ENCODE data around the gene LIN9.
"Not testable (repeated sequence)": the region's sequence is repeated elsewhere in the genome, so short reads cannot be mapped to it uniquely, and the experiment has no call there.

The LIN9 gene, protein sequence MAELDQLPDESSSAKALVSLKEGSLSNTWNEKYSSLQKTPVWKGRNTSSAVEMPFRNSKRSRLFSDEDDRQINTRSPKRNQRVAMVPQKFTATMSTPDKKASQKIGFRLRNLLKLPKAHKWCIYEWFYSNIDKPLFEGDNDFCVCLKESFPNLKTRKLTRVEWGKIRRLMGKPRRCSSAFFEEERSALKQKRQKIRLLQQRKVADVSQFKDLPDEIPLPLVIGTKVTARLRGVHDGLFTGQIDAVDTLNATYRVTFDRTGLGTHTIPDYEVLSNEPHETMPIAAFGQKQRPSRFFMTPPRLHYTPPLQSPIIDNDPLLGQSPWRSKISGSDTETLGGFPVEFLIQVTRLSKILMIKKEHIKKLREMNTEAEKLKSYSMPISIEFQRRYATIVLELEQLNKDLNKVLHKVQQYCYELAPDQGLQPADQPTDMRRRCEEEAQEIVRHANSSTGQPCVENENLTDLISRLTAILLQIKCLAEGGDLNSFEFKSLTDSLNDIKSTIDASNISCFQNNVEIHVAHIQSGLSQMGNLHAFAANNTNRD

DNA sequence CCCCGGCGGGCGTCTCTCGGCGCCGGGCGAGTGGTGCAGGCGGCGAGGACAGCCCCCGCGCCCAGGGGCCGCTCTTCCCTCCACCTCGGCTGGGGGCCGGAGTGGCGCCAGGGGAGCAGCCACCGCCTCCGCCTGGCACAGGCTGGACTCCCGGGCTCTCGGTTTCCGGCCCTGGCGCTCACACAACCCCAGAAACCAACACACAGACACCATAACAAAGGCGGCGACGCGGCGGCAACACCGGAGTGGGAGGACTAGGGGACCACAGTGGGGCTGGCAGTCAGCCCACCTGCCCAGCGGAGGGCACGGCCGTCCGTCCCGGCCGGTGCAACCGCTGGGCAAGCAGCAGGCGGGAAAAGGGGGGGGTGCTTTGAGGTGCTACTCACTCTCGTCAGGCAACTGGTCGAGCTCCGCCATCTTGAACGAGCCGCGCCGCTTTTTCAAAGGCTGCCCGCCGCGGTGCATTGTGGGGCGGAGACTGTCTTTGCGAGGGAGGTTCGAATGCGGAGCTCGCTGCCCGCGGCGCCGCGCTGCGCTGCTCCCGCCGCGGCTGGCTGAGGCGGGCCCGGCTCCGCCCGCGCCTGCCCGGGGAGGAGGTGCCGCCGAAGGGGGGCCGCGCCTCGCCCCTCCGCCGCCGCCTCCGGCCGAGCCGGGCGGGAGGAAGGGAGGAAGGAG, at the start of gene LIN9:
Gene LIN9, minus strand, starts transcription at position 442 of the 675 bp plus-strand sequence. Its CDS starts 25 bp downstream, at position 417.
- DNase-seq = peak; percentile 80 to 90 (median 86)

DNA sequence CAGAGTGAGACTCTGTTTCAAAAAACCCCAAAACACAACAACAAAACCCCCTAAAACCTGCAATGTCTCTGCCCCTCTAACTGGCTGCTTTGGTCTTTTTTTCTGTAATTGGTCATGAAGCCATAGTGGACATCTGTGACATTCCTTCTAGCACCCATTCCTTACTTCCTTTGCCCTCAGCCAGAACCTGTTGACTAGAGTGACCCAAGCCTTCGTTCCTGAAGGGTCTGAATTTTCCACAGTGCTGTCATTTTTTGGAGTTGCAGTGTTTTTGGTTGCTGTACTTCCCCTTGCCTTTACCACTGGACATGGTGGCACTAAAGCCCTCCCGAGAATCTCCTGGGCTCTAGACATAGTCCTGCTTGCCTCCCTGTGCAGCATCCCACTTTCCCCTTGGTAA, 48.5 kb upstream of the LIN9 start:
- DNase-seq = no peak

DNA sequence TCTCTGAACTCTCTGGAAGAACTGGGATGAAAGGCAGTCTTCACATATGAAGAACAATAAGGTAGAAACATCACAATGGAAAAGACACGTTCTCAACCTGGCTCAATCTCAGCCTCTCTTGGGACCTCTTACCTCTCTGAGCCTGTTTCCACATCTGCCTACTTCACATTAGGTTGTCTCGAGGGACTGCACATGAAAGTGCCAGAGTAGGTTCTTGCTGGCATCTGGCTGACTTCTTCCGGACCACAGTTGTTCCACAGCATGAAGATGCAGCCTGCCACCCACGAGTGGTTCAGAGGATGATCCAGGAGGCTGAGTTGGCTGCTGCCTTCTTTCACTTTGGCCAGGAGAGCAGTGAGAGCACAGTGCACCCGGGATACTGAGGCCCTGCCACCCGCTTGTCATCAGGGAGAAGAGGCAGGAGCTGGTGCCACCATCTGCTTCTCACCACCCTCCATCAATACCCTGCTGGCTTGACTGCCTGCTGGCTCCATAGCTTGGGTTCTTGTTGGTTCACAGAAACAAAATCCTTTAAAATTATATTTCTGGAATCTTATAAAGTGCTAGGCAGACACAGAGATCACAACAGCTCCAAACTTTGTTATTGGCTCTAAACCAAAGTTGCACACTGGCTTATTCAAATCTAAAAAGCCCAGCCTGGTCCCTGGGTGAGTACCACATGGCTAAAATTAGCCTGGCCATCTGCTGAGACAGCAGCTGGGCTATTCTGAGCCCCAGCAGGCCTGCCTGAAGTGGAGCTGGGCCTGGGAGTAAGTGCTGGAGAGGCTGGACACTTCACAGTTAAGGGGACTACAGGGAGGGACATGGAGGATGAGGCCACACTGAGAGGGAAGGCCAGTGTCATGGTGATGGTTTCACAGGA, 46.9 kb upstream of the LIN9 start:
- no peak for DNase-seq

DNA sequence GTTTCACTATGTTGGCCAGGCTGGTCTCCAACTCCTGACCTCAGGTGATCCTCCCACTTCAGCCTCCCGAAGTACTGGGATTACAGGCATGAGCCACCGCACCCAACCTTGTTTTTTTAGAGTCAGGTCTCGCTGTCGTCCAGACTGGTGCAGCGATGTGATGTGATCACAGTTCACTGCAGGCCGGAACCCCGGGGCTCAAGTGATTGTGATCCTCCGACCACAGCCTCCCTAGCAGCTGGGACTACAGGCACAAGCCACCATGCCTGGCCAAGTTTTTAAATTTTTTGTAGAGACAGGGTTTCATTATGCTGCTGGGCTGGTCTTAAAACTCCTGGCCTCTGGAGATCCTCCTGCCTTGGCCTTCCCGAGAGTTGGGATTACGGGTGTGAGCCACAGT, 46.1 kb upstream of the LIN9 start:
- no peak for DNase-seq

DNA sequence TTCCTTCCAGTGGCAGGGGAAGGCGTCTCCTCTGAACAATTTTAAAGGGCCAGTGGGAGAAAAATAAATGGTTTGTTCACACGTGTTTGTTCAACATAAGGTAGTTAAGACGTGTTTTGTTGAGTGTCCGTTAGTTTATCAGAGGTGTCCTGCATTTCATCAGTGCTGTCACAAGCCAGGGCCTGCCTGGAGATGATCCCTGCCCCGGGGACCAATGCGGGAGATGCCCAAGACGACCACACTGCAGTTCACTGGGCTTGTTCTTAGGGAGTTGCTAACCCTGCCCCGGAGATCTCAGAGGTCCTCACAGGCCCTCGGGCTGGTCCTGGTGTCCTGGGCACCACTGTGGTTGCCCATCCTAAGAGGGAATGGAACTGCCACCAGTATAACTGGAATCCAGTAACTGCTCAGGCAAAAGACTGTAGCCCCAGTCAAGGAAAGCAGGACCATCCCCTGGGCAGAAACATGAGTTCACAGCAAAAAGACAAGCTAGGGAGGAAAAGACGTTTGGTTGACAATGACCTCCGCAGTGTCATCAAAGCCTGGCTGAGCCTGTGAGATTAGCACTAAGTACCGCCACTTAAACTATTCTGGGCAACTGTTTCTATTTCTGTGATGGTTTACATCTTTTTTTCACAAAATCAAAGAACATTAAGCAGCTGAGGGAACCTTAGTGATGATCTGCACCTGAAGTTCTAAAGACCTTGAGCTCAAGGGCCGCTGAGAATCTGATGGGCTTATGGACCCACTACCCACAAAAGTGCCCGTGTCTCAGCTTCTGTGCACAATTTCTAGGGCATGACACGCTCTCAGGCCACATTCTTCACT, 44.9 kb upstream of the LIN9 start:
- no peak for DNase-seq

DNA sequence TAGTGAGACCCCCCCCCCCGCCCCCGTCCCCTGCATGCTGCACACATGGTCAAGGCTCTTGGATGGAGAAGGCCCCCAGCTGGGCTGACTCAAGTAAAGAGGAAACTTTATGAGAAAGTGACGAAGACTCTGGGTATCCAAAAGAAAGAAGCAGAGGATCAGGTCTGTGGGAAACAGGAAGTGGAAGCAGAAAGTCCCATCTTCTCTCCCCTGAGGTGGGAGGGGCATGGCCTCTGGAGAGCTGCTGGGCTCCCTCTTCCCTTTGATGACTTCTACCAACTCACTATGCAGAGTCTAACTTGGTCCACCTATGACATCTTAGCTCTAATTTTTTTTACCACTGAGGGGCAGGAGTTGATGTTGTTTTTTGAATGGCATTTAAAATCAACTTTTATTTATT, 42.7 kb upstream of the LIN9 start:
- no peak for DNase-seq

DNA sequence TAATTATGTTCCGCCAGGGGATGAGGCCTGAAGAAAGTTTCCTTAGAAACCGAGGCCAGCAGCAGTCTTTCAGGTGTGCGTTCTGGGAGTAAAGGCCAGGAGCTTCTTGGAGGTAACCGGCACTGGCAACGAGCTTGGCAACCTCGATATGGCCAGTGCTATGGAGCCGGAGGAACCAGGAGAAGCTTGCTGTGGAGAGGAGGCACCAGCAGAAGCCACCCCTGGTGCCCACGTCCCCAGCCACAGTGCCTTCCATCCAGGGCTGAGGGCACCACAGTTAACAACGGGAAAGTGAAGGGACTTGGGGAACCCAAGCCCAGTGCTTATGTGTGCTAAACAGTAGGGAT, 41.5 kb upstream of the LIN9 start:
- no peak for DNase-seq

DNA sequence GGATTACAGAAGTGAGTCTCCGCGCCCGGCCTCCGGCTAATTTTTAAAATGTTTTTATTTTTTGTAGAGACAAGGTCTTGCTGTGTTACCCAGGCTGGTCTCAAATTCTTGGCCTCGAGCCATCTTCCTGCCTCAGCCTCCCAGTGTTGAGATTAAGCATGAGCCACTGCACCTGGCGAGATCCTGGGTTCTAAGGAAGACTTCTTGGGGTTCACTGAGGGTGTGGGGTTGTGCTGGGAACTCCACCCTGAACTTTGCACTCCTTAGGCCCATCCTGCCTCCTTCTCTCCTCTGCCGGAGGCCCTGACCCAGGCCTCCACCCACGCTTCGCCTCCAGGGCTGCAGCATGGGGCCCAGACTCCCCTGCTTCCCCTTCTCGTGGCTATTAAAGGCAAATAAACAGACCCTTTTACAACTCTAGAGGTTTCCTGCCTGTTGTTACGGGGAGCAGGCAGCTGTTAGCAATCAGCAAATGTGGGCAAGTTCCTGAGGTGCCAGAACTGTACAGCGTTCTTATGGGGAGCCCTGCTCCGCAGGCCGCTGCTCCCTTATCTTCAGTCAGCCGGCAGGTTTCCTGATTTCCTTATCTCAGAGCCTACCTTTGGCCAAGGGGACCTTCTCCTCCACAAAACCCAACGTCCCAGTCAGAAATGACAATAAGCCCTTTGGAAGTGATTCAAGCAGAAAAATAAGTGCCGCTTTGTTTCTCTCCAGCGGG, 41.0 kb upstream of the LIN9 start:
- DNase-seq = no peak

DNA sequence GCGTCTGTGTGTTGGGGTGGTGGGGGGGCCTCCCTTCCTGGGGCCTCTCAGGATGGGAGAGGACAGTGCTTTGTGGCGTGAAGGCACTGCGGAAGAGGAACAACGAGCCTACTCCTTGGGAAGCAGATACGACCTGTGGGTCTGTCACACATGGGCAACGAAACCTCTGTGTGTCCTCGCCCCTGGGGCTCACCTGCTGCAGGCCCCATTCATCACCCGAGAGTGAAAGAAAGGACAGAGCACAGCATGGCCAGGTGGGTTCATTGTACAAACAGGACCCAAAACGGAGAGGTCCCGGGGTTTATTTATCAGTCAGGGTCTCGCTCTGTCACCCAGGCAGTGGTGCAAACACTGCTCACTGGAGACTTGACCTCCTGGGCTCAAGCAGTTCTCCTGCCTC, 40.1 kb upstream of the LIN9 start:
- DNase-seq = no peak

DNA sequence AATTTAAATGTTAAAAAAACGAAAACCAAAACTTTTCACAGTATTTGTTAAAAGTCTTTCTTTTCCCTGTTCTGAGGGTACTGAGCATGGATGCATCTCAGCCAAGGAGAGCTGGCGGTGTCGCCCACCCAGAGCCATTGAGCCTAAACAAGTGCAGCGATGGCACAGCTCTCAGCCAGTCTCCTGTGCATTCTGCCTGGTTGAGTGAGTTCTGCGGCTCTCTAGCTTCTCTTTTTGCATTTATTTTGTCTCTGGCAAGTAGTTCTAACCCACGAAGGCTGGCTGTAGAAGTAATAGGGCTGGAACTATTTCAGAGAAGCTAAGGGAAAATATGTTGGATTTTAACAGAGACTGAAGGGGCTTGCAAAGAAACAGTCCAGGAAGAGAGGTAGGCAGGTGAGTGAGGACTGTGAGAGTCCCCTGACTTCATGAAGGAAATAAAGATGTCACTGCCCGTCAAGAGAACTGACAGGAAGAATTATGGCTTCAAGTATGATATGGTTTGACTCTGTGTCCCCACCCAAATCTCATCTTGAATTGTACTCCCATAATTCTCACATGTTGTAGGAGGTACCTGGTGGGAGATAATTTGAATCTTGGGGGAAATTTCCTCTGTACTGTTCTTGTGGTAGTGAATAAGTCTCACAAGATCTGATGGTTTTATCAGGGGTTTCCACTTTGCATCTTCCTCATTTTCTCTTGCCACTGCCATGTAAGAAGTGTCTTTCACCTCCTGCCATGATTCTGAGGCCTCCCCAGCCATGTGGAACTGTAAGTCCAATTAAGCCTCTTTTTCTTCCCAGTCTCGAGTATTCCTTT, 35.7 kb upstream of the LIN9 start:
- no peak for DNase-seq

DNA sequence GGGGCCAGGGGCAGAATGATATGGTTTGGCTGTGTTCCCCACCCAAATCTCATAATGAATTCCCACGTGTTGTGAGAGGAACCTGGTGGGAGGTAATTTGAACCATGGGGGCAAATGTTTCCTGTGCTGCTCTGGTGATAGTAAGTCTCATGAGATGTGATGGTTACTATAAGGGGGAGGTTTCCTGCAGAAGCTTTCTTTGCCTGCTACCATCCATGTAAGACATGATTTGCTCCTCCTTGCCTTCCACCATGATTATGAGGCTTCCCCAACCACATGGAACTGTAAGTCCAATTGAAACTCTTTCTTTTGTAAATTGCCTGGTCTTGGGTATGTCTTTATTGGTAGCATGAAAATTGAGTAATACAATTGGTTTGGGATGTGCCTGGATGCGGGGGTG, 33.7 kb upstream of the LIN9 start:
- DNase-seq = no peak

DNA sequence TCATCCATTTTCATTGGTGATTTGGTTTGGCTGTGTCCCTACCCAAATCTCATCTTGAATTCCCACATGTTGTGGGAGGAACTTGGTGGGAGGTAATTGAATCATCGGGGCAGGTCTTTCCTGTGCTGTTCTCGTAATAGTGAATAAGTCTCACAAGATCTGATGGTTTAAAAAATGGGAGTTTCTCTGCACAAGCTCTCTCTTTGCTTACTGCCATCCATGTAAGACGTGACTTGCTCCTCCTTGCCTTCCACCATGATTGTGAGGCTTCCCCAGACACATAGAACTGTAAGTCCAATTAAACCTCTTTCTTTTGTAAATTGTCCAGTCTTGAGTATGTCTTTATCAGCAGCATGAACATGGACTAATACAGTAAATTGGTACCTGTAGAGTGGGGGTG, 31.1 kb upstream of the LIN9 start:
- DNase-seq = not testable (repeated sequence)

DNA sequence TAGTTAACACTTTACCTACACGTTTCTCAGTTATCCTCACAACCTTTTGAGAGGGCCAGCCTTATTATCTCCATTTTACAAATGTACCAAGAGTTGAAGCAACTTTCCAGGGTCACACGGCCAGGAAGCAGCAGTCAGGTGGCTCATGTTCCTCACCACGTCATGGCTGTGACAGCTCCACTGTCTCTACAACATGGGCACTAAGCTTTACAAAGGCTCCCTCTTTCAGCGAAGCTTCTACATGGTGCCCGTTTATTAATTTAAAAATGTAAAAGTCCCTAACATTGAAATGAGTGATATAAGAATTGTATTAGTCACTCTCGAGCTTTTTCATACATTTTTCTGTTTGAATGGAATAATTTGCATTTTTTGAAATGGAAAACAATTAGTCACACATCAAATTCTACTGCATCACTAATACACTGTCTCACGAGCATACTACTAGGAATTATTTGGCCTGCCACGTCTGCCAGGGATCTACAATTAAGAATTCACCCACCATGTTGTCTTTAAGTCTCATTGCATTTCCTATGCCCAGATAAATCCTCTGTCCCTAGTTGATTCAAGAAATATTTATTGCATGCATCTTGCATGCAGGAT, 28.4 kb upstream of the LIN9 start:
- no peak for DNase-seq

DNA sequence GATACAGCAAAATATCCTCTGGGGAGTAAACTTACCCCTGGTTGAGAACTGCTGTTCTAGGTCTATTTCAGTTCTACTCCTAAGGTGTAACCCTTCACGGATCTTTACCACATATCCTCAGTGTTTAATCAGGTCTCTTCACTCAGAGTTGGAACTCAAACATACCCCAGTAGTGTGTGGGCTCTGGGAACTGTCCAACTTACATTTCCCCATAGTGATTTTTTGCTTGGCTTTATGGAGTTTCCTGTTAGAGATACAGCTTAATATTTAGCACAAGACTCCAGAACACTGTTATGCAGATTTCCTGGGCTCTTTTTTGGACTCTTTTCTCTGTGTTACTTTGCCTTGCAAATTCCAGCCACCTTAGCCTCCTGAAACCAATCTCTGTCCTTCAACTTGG, 26.7 kb upstream of the LIN9 start:
- no peak for DNase-seq

DNA sequence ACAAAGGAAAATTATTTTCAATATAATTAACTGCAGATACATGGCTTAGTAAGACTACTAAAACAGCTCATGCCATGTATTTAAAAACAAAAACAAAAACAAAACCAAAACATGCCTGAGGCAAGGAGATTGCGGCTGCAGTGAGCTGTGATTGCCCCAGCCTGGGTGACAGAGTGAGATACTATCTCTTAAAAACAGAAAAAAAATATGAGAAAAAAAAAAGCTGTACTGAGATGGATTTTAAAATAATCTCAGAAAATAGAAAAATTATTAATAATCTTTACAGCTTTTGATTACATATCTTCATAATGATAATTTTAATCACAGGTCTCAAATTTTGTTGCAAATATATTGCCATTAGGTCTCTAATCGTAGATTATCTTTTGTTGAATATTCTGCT, 24.0 kb upstream of the LIN9 start:
- no peak for DNase-seq

DNA sequence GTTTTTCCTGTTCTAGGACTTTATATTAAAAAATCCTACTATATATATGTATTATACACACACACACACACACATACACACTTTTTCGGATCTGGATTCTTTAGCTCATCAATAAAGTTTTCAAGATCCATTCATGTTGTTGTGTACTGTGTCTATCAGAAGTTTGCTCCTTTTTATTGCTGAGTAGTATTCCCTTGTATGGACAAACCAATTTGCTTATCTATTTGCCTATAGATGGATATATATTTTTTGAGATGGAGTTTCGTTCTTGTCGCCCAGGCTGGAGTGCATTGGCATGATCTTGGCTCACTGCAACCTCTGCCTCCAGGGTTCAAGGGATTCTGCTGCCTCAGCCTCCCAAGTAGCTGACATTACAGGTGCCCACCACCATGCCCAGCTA, 20.3 kb upstream of the LIN9 start:
- DNase-seq = no peak

DNA sequence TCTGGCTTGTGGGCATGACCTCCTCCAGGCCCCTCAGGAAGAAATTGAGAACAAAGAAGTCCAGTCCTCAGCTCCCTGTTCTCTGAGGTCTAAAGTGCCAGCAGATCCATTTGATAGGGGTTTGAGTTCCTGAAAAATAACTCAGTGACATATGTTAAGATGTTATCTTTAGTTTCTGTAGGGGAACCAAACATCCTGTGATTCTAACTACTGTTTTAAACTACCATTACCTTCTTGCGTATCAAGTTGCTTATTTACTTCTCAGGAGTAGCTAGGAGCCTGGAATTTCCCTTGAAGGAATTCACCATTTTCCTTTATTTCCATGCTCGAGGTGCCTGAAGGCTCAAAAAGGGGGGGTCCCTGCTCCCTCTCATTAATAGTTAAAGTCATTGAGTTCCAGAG, 18.8 kb upstream of the LIN9 start:
- DNase-seq = no peak

DNA sequence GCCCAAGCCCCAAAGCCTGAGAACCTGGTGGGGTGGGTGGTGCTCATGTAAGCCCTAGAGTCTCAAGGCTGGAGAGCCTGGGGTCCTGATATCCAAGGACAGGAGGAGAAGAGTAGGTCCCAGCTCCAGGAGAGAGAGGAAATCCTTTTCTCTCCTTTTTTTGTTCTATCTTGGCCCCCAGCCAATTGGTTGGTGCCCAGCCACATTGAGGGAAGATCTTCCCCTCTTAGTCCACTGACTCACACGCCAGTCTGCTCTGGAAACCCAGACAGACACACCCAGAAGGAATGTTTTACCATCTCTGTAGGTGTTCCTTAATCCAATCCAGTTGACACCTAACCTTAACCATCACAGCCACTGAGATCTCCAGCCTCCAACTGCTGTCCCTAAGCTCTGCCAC, 16.2 kb upstream of the LIN9 start:
- DNase-seq = no peak

DNA sequence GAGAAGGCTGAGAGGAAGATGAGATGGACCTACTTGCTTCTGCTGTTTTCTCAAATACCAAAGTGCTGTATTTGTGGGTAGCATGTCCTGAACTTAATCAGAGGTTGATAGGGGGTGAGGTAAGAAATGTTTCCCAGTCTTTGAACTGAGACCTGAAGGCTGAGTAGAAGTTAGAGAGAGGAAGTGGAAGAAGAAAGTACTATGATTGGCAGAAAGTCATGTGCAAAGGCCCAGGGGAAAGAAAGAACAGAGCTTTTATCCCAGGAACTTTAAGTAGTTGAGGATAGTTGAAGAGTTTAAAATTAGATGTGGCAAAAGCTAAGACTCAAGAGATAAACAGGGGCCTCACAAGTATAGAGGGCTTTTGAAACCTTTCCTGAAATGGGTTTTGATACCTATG, 15.5 kb upstream of the LIN9 start:
- DNase-seq = no peak

DNA sequence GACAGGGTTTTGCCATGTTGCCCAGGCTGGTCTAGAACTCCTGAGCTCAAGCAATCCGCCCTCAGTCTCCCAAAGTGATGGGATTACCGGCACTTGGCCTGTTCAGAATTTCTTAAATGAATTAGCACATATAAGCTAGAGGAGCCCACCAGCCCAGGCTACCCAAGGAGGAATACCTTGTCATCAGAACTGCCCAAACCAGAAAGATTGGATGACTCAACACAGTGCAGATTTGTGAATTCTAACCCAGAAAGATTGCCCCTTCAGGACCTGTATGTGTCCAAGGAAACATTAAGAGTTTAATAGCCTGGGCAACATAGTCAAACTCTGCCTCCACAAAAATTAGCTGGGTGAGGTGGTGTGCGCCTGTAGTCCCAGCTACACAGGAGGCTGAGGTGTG, 14.0 kb upstream of the LIN9 start:
- DNase-seq = no peak

DNA sequence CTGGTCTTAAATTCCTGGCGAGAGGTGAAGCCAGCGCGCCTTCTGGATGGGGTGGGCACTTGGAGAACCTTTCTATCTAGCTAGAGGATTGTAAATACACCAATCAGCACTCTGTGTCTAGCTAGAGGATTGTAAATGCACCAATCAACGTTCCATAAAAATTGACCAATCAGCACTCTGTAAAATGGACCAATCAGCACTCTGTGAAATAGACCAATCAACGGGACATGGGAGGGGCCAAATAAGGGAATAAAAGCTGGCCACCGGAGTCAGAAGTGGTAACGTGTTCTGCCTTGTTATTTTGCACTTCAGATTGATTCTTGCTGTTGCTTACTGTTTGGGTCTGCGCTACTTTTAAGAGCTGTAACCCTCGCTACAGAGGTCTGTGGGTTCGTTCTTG, 12.0 kb upstream of the LIN9 start:
- no peak for DNase-seq

Measured in activated naive CD4-positive, alpha-beta T cell (primary cell).